ELF-1 (cell line): ENCODE measurements around the gene IFNA7.
"Not testable (repeated sequence)": the region's sequence is repeated elsewhere in the genome, so short reads cannot be mapped to it uniquely, and the experiment has no call there.

ENCODE experiments used
- DNase-seq: peaks from one replicate; pipeline ENCODE4 v3.0.0-alpha.2; 2016; ENCODE audit warnings: low read depth, low spot score

The IFNA7 gene

GRCh38 chr9:21182810-21183736 is 18.9 kb downstream of the IFNA7 start:
- DNase-seq, result peak; percentile 39

DNA sequence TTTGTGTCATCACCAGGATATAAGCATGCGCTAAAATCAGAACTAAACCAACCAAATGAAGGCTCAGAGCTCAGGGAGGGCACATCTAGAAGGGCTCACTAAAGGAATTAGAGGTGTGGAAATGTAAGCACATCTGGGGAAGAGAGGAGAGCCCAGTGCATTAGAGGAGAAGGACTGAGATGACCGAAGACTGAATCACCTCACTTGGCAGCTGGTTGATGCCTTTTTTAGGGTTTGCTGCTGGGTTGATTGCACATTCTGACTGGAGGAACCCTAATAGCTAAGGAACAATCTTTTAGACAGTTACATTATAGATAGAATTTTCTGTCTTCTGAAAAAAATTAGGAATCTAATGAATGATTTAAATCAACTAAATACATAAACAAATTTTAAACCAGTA is 27.3 kb downstream of the IFNA7 start:
- DNase-seq, result no peak

DNA sequence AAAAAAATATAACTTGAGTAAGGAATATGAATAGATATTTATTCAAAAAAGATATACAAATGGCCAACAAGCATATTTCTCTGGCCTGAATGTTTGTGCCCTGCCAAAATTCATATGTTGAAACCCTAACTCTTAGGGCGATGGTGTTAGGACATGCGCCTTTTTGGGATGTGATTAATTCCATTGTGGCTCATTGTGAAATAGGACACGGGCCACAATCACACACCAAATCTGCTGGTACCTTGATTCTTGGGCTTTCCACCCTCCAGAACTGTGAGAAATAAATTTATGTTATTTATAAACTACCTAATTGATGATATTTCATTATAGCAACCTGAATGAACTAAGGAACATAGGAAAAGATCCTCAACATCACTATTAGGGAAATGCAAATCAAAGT is 29.8 kb downstream of the IFNA7 start:
- no peak for DNase-seq

- no peak for DNase-seq
These were observed 30.7 kb downstream of the IFNA7 start for GRCh38 chr9:21171351-21171750.

DNA sequence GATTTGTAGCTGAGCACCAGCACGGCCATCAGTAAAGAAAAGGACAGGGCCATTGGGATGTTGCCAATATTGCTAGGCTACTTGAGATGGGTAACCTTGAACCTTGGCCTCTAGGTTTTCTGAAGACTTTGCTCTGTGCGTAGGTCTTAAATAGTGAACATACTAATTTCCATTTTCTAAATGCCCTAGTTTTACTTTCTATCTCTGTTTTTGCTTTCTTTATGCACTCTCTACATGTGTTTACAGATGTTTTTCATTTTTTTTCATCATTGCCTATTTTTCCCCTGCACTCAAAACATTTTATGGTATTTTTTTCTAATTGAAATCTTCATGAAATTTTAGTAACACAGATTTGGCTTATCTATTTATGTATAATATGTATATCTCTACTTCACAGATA is 35.4 kb downstream of the IFNA7 start, which contains the start of gene IFNA21:
Gene IFNA21 (minus strand): TSS at position 101 of the 400 bp plus-strand sequence. CDS start 48 bp downstream, at position 53.
- not testable (repeated sequence) for DNase-seq

GRCh38 chr9:21165516-21165915 is 36.5 kb downstream of the IFNA7 start:
- DNase-seq, result no peak

DNA sequence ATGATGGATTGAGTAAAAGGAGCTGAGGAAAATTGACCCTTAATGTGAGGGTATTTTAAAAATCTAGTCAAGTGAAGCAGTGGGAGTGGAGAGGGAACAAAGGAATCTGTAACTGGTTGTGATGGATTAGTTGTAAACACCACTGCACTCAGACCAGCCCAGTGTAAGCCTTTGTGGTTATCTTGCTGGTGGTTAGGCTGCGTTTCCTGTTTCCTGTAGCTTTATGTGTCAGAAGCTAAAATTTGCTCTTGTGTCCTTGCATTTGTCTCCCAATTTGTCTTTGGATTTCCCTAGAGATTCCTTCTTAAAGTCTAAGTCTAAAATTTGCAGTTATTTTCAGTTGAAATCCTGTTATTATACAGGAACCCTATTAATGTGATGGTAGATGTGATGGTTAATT is 41.8 kb downstream of the IFNA7 start:
- peak; percentile 43 for DNase-seq

DNA sequence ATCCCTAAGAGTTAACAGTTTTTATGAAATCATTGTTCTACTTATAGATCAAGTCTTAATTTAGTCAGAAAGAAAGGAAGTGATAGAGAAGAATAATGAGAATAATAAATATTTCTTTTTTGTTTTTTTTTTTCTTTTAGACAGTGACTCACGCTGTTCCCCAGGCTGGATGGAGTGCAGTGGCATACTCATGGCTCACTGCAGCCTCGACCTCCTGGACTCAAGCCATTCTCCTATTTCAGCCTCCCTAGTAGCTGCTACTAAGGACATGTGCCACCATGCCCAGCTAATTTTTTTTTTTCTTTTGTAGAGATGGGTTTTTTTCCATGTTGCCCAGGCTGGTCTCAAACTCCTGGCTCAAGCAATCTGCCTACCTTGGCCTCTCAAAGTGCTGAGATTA is 46.5 kb downstream of the IFNA7 start:
- no peak for DNase-seq

DNA sequence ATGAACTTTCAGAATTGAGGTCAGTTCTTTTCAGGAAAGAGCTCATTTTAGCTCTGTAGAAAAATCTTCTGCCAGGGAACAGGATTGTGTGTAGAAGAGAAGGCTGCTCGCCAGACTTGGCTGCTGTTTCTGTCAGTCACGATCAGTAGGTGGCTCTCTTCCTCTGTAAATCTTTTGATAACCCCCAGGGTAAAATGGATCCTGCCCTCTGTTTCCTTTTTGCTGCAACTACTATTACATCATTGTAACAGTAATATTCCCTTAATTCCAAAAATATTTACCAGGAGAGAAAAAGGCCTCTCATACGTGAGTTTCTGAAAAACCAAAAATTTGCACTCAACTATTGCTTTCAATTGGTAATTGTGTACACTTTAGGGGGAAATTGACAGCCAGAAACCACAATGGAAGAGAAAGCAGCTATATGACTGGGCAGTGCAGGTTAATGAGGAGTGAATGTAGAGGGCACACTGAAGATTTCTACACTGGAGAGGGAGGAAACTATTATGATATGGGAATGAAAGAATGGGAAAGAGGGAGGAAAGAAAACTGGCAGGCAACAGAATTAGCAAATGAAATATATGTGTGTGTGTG is 47.9 kb downstream of the IFNA7 start:
- peak; percentile 44 for DNase-seq

DNA sequence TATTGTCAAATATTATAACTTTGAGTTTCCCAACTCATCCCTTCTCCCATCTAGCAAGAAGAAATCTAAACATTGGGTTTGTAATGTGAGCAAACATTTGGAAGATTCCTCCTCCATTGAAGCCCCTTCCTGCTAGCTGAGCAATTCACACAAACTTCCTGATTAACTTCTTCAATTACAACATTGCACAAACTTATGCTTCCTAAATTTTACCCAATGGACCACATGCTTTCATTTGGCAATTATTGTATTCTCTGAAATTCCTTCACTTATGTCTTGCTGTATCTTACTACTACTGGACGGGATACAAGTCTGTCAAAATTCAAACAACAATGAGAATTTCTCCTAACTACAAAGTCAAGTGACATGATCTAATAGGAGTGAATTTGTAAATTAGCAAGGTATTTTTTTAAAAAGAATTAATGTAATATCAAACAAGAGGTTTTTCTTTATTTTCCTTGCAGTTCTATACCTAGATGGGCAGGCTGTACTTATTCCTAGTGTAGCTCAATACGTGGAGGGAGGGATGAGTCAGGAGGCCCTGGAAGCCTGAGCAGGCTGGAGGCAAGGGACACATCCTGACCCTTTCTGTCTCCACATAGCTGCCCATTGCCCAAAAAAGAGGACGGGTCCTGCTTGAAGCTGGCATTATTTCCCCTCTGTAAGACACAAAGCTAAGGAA is 48.5 kb downstream of the IFNA7 start:
- DNase-seq, result no peak
